Measurements from ENCODE around the gene CEP41.

CEP41 gene

GRCh38 chr7:130417213-130417612 lies 23.6 kb downstream of the CEP41 start:
- no peak for DNase-seq

- no peak for DNase-seq
These were observed 25.8 kb downstream of the CEP41 start for GRCh38 chr7:130415006-130415405.

DNA sequence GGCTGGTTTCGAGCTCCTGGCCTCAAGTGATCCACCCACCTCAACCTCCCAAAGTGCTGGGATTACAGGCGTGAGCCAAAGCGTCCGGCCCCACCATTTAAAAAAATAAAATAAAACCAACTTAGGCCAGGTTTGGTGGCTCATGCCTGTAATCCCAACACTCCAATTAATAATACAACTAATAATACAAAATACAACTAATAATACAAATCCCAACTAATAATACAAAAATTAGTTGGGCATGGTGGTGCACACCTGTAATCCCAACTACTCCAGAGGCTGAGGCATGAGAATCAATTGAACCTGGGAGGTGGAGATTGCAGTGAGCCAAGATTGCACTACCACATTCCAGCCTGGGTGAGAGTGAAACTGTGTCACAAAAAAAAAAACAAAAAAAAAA lies 27.6 kb downstream of the CEP41 start:
- no peak for DNase-seq

DNA sequence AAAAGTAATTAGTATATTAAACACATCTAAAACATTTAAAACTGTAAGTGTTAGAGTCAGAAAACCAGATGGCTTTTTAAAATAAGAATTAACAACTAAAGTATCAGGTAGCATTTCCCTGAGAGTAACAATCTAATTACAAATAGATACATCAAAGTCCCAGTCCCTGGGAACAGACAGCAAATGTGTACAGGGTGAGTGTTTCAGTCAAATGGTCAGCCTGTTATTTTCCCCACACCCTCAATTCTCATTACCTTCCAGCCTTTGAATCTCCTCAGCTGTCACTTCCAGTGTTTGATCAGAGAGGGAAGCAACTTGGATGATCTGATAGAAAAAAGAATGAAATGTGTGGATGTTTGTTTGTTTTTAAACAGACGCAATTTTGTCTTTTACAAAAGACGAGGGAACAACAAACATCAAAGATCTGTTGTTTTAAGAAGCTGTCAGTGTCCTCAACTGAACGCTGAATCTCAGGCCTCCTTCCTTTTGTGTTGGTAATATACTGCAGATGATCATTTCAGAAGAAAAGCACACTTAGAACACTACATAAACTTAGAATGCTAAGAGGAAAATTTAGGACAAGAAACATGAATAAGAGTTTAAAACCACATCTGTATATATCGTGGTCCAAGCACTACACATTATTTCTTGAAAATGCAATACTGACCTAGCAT lies 29.8 kb downstream of the CEP41 start:
- DNase-seq, result no peak

DNA sequence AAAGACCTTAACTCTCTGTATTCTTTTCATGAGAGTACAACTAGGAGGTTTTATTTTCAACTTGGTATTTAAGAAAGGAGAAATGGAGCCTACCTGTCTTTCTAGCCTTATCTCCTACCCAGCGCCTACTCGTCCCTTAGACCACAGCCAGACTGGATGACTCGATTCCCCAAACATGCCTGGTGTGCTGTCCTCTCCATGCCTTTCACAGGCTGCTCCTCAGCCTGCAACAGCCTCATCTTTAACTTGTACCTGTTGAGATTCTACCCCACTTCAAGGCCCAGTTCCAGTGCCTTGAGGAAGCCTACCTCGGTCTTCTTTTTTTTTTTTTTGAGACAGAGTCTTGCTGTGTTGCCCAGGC lies 31.1 kb downstream of the CEP41 start:
- no peak for DNase-seq

DNA sequence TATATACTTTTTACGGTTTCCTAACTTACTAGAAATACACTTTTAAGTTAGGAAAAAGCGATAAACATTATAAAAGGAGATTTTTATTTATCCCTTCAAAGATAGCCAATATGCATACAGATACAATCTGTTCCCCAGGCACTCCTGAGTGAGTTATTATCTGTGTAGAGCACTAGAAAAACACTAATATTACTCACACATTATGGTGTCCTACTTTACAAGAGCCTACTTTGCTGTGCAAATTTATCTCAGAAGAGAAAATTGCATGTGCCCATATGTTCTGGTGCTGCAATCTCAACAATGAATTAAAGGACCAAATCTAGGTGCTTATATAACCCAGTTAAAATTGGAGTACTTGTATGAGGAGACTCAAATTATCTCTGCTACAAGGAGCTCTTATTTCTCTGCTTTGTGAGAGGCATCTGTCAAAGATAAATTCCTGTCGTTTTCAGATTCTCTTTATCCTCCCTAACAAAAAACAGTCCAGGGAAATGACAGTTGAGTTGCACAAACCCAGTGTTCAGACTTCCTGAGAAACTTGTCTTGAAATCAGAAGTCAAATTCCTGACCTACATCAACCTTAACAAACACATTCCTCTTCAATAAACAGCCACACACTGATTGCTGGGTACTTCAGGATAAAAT lies 31.6 kb downstream of the CEP41 start:
- DNase-seq, result no peak

DNA sequence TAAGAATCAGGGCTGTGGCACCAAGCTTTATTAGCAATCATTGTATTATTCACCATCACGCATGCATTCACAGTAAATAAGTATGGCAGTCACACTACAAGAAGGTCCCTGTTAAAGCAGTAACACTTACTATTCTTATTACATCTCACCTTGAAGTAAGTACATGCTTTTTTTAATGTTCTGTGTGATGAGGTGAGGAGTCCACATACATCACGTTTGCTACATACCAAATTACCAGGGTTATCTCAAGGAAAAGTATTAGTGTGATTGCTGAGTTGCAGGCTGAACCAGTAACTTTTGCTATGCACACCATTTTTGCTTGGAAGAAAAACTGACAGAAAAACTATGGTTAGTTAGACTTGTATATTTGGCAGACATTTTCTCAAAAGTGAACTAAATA lies 35.8 kb downstream of the CEP41 start:
- no peak for DNase-seq

DNA sequence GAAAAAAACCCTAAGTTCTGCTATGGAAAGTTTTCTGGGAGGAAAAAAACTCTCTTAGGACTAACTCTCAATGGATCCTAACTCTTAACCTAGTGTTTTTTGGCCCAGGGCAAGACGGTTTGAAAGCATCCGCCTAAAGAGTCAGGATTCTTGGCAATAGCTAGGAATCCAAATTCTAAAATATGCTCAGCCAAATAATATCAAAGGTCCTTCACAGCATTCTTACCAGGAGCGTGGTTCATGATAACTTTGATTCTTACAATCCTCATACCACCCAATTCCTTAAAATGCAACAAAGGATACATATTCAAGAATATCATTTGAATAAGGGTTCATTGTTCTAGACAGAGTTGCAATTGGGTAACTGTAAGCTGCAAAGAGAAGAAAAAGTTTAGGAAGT lies 39.2 kb downstream of the CEP41 start:
- no peak for DNase-seq

- DNase-seq, result no peak
These were observed 39.7 kb downstream of the CEP41 start for GRCh38 chr7:130401101-130401500.

DNA sequence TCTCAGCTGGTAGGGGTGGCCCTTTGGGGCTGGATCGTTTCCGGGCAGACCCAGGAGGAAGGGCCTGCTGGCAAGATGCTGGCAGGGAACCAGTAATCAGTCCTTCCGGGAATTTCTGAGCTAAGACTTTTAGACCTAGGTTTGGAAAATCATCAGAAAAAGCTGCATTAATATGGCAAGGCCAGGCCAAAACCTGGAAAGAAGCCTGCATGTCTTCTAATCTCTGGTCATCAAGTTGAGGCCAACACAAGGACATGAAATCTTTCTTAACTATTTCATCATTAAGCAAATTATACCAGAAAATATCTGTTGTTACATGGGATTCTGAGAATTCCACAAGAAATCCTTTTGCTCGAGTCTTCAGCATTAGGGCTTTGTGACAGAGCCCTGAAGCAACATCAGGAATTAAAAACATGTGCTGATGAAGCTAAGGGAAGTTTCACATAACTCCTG lies 40.7 kb downstream of the CEP41 start:
- DNase-seq, result no peak

DNA sequence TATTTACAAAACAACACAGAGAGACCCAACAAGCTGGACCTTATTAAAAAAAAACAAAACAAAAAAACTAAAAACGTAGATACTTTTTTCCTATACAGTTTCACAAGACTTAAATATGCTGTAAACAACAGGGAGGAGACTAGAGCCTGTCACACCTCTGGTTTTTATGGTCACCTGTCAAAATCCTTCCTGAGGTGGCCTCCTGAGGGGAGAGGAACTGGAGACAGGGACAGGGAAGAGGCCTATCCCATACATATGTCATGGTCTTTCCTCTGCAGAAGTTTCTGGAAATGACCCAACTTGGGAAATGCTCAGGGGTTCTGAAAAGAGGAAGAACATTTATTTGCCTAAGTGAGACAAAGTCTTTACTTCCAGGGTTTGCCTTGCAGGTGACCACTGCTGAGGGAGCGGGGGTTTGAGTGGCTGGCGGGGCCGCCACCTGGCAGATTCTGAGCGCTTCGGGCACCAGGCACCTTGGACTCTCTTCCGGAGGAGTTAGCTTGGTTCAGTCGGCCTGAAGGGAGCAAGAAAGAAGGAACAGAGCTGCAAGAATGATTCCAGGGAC lies 42.2 kb downstream of the CEP41 start:
- DNase-seq, result no peak

- peak; percentile 23 for DNase-seq
These were observed 43.1 kb downstream of the CEP41 start for GRCh38 chr7:130397758-130398073.

- no peak for DNase-seq
These were observed 43.6 kb downstream of the CEP41 start for GRCh38 chr7:130397051-130397757.

DNA sequence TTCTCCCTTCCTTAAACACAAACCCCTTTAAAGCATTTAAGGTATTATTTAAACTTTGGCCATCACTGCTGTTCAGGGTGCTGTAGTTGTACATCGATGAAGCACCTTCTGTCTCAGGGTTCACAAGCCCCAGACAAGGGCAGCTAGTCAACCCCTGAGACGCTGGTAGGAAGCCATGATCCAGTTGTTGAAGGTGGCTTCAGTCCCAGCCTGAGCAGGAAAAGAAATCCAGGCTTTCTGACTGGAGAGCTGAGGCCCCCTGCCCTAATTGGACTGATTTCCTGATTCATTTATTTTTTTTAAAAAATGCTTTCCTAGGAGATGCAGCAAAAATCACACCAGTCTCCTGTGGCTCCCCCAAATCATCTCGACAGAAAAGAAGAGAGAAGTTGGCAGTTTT lies 44.7 kb downstream of the CEP41 start:
- DNase-seq, result no peak

DNA sequence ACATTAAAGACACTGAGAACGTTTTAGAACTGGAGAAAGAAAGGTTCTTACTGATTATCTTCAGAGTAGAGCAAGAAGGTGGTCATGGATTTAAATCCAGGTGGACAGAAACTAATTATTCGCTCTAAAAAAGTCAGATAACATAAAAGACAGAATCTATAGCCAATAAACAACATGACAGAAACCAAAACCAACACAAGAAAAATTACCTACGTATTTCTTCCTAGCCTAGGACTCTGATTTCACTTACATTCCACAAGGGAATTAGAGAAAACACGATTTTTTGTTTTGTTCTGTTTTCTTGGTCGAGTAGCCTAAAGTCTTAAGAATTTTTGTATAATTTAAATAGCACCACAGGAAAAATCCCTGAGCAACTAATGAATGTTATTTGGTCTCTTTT lies 45.4 kb downstream of the CEP41 start:
- no peak for DNase-seq

GRCh38 chr7:130394421-130395195 lies 46.2 kb downstream of the CEP41 start:
- DNase-seq, result no peak

GRCh38 chr7:130393841-130394411 lies 46.9 kb downstream of the CEP41 start:
- no peak for DNase-seq

GRCh38 chr7:130393101-130393561 lies 47.7 kb downstream of the CEP41 start:
- DNase-seq, result no peak

GRCh38 chr7:130390486-130390885 lies 50.3 kb downstream of the CEP41 start:
- no peak for DNase-seq

DNA sequence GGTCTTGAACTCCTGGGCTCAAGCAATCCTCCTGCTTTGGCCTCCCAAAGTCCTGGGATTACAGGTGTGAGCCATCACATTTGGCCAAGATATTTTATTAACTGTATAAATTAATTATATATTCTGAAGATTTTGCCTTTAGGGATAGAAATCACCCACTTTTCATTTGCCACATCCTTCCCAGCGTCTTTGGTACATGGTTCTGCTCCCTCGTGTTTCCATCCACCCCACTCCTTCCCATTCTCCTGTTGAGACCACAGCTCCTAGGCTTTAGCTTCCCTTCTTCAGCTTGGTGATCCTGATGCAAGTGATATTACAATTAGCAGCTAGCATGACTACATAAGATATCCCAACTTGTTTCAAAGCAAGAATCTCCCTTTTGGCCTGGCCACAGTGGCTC lies 52.1 kb downstream of the CEP41 start:
- DNase-seq, result no peak

- DNase-seq, result no peak
These were observed 53.0 kb downstream of the CEP41 start for GRCh38 chr7:130387628-130388403.

DNA sequence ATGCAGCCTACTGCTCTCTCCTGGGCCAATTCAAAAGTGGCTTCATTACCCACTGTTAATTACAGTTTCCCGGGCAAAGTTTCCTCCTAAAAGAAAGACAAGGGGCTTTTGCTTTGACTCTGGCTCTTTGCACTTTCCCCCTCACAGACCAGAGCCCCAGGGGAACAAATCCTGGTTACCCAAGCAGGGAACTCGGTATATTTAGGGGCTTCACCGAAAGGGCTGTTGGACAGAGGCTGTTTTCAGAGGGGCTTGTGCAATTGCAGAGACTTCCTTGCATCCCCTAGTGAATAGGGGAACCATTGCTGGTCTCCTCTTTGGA lies 53.5 kb downstream of the CEP41 start:
- no peak for DNase-seq
